DMS153 treated with DMSO at 0.1 percent for 48 hours (cell line): ENCODE results near the gene SH3PXD2A.

ENCODE experiments used
- DNase-seq: peaks from one replicate; lab custom pipeline; 2025; ENCODE audit not compliant: unreplicated experiment; lab: John Stamatoyannopoulos, UW

SH3PXD2A gene

DNA sequence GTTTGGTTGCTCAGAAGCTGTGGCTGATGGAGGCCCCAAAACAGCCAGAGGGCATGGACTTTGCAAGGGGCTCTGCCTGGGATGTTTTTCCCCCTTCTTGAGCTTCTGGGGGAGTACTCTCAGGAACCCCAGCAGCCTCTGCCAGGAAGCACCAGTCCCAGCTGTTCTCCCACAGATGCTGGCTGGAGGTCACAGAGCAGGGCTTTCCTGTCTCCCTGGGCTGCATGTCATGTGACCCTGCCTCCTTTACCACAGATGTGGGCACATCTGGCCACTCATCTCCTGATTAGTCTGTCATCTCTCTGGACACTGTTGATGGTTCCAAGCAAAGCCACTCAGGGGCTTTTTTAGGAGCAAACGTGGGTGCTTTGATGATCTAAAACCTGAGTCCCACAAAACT, 225.2 kb downstream of the SH3PXD2A start:
- DNase-seq, result no peak

DNA sequence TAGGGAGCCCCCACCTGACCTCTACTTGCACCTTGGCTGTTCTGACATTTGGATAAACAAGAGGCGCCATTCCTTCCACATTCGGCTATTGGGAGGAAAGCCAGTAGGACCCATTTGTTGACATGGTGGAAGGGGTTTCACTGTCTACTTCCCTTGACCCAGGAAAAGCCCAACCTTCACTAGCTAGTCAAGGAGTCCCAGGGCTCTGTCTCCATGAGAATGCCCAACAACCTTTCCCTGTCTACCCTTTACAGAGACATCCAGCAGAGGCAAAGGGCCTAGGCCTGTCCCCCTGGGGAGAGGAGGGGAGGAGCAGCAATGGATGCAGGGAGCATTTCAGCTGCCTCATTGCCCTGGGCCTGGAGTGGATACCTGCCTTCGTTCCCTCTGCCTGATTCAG, 225.8 kb downstream of the SH3PXD2A start:
- no peak for DNase-seq

DNA sequence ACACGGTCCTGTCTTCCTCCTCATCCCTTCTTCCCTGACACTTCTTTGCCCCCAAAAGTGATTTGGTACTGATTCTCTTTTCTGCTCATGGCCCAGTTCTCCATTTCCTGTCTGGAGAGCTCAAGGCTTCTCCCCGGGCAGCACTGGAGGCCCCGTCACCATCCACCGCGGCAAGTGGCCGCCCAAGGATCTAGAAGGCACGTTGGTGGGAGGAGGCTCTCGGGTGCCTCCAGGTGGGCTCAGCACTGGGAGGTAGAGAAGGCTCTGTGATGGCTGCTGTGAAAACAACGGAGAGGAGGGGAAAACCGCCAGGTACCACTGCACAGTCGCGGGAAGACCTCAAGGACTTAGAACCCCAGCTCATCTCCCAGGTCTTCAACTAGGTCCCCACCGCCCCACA, 227.5 kb downstream of the SH3PXD2A start:
- no peak for DNase-seq

DNA sequence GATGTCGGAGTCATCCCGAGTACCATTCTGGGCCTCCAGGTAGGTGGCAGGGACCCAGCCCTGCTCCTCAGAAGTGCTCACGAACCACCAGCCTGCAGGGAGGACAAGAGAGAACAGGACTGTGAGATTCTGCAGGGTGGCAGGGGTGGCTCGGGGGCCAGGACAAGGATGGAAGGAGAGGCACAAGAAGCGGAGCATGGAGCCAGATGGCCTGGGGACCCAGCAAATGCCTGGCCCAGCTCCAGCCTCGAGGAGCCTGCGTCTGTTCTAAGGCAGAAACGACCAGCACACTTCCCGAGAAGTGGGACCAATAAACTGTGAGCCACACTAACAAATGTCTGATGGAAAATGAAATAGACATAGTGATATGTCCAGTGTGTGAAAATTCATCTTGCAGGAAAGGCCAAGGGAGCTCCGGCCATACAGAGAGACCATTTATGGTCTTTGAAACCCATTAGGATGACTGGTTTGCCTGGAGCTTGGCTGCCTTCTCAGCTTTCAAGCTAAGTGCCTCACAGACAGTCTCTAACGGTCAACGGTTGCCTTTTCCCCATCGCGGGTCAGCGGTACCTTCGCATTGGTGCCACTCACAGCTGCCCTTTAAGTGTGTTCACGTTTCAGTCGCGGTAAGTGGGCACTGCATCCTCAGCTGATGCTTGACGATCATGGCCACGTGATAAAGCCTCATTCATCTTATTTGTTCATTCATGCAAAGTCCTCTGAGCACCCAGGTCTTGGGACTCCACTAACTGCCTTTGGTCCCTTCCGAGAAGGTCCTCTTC, 228.1 kb downstream of the SH3PXD2A start:
- DNase-seq, result no peak

DNA sequence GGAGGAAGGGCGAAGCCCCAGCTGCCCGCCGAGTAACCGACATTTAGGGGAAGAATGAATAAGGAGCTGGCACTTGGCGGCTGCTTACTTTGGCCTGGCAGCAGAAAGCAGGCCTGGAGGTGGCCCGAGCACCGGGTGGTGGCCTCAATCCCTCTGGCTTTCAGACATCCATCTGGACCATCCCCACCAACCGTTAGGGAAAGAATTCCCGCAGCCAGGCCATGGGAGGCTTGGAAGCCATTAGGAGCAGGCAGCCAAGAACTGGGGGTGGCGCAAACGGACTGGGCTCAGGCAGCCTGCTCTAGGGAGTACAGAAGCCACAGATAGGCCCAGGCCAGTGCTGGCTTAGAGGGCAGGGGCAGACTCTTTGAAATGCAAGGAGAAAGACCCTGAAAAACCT, 229.2 kb downstream of the SH3PXD2A start:
- DNase-seq, result no peak

DNA sequence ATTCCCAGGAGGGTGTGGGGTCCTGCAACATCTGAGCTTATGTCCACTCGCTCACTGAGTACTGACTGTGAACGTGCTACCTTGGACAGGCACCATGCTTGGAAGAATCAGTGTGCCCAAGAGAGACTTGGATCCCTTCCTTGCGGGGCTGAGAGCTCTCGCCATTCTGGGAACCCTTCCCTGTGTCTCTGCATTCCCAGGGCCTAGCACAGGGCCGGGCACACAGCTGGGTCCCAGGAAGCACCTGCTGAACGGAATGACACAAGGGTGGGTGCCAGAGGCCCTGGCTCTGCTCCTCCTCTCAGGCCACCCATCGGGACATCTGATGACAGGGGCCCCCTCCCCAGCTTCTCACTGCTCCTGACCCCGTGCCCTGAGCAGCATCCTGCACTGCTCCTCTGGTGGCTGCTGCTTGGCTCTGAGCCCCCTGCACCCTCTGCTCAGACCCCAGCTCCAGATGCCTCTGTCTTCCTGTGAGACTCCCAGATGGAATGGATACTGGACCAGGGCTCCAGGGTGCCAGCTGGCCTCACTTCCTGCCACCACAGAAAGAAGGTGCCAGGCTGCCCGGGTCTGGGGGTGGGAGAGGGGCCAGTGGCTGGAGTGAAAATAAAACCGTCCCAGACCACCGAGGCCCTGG, 232.3 kb downstream of the SH3PXD2A start:
- no peak for DNase-seq

DNA sequence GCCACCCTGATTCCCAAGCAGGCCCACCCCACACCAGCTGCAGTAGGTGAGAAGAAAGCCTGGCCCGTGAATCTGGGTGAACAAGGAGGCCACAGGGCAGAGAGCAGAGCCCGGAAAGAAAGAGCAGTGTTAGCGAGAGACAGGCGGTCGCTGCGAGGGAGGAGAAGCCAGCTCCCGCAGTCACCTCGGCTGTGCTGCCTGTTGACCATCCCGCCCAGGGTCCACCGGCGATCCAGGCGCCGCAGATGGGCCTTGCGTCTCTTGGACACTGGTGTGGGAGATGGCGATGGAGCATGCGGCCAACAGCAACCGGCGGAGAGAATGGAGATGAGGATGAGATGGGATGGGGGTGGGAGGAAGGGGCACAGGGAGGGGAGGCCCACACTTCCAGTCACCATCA, 233.1 kb downstream of the SH3PXD2A start:
- no peak for DNase-seq

DNA sequence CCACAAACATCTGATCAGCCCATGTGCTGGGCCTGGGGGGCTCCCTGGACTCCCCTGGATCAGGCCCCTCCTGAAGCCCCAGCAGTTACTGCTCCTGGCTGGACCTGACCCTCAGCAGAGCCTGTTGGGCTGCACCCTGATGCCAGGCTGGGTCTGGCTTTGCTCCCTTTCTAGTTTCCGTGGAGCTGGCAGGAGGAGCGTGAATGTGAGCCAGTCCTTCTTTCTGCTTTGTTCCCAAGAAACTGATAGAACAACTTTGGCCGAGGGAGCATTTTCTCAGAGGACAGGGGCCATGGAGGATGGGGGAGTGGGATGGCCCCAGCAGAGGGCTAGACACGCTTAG, 233.6 kb downstream of the SH3PXD2A start:
- no peak for DNase-seq

DNA sequence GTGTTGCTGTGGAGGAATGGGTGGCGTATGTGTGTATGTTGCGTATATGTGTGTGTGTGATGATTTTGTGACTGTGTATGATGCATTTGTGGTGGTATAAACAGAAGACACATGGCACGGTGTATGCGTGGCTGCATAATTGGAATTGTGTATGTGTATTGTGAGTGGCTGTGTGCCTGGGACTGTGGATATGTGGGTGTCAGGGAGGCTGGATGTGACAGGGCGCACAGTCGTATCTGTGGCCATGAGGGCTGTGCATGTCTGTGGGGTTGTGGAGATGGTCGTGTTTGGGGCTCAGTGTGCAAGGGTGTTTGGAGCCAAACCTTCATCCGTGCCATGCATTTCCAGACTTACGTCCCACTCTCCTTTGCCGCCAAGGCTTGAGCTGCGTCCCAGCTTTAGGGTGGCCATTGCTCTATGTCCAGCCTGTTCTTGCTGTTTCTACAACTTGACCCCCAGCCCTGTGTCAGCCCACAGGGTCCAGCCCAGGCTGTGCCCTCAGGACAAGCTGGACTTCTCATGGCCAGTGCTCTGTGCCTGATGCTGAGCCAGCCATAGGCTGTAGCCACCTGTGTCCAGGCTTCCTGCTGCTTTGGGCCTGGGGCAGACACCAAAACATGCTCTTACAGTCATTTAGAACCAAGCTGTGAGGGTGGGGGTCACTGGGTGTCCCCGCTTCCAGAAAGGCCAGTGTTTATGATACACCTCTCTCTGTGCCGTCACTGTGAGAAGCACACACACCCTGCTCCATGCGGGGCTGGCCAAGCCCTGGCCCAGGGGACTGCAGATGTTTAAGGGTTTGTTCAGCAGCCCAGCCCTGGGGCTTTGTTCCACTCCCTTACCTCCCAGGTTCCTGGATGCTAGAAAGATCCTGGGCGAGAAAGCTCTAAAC, 234.2 kb downstream of the SH3PXD2A start:
- DNase-seq, result no peak

DNA sequence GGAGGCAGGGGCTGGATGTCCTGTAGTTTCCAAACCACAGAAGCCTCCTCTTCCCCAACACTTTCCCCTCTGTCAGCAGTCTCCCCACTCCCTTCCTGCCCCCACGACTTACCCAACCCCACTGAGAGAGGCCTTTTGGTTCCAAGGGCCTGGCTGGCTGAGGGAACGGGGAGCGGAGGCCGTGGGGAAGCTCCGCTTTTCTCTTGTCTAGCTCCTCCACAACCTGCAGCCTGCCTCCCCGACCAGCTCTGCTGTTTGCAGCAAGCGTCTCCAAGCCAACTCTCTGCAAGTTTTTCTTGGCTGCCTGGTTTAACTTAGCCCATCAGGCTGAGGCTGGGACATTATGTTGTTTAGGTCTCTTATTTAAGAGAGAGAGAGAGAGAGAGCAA, 235.0 kb downstream of the SH3PXD2A start:
- DNase-seq, result no peak

DNA sequence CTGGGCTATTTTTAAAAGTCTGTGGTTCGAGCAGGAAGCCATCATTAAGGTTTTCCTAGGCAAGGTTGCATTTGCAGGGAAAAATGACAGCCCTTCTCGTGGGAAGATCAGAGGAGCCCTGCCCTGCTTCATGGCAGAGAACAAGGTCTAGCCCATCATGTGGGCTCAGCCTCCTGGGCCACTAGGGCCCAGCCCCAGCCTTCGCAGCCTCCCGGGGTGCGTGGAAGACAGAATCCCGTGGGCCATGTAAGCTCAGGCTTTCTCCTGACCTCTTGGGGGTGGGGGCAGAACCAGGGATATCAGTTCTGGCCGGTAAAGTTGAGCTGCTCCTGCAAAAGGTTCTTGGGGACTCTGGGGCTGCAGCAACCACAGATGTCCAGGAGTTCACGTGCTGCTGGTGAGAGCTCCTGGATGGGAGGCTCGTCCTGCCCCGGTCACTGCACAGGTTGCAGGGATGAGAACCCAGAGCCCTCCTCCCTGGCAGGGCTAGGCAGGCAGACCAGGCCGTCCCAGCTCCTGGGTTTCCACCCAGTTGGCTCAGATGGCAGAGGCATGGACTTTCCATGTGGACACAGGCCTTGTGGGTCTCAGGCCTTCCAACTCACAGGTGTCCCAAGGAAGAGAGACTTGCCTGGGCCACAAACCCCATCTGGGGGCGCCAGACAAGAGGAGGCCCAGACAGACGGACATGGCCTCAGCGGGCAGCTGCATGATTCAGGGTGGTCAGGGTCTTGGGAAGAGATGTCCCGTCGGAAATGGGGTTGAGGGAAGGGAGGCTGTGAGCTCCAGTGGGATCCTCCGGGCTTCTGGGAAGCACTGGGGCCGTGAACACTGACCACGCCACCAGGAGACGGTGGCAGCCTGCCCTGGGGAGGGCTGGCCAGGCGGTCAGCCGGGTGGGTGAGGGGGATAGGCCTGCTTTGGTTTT, 235.7 kb downstream of the SH3PXD2A start:
- no peak for DNase-seq

DNA sequence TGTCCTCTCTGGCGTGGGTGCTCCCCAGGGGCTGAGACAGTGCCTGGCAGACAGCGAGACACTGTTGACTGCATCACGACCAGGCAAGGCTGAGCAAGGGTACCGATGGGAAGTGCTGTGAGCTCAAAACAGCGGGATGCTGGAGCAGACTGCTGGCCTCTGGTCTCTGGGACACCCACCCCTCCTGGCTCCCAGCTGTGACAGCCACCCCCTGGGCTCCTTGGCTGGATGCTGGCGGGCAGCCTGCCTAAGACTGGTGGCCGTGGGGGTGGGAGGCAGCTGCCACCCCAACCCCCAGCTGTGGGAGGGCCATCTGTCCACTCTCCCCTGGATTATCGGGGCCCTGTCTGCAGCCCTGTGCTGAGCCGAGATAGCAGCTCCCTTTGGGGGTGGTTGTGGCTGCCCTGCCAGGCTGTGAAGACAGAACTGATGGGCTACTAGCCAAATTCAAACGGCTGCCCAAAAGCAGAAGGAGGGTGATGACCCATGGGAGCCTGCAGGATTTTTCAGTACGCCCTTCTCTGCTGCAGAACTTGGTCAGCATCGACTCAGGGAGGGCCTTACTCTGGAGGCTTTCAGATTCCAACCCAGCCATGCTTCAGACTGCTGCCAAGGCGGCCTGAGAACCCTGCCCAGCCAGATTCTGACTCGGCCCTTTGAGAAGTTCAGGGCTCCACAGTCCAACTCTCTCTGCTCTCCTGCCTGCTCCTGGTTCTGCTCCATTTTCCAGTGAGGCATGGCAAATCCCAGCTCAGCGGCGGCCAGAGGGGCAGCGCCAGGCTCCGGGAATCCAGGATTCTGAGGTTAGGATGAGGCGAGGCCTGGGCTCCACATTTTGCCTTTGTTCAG, 236.6 kb downstream of the SH3PXD2A start:
- DNase-seq, result no peak

DNA sequence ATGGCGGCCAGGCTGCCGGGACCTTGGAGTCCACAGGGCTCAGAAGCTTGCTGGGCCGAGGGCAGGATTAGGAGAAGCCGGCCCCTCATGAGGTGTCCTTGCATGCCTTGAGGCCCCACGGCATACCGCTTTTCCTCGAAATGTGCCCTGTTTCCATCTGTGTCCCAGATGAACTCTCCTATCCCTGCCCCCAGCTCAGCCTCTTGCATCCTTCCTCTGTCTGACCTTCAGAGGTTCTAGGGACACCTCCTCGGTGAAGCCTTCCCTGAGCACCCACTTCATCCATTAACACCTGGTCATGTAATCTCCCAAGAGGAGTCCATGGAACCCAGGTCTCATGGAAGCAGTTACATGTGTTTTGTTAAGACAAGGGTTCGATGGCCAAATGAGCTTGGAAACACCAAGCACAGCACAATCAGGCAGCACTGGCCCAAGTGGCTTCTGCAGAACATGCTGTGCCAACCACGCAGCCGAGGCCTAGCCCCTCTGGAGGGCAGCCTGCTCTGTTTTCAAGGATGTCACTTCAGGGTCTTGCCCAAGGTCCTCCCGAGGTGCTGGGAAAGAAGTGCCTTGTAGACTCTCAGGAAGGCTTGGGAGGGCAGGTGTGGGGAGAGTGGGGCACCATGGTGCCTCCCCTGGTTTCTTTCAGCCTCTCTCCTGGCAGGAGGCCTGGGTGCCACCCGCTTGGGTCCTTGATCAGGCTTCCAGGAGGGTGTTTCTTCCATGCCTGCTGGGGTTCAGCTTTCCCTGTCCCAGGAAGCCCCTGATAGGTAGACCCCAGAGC, 237.6 kb downstream of the SH3PXD2A start:
- no peak for DNase-seq

DNA sequence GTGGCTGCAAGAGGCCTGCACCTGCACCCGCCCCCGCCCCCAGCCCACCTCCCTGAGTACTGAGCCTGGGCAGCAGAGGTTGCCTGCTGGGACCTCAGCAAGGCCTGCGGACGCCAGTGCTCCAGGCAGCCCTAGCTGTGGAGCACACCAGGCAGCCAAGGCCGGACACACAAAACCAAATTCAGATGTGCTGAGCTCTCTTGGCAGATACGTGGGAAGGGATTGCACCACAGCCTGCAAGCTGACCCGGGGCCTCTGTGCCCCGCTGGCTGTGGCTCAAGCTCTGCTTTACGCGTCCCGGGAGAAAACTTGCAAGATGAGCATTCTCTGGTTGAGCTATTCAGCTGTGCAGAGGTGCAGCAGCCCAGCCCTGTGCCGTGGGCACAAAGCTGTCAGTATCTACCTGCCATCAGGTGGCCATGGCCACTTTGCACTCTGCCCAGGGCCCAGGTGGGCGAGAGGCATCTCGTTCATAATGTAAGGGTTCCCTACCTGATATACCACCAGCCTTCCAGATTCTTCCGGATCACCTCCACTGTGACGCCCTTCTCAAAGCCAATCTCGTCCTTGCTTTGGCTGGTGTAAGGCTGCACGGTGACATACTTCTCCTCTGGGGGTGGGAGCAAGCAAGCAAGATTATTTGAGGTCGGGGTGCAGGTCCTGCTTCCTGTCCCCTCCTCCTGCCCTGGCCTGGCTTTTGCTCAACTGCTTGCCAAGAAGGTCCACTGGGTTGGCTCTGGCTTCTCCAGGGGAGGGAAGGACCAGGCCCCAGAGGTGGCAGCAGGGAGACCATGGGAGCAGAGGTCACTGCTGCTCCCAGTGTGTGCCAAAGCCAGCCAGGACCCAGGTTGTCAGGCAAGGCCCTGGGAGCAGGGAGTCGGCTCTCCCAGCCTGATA, 238.4 kb downstream of the SH3PXD2A start:
- DNase-seq, result no peak

DNA sequence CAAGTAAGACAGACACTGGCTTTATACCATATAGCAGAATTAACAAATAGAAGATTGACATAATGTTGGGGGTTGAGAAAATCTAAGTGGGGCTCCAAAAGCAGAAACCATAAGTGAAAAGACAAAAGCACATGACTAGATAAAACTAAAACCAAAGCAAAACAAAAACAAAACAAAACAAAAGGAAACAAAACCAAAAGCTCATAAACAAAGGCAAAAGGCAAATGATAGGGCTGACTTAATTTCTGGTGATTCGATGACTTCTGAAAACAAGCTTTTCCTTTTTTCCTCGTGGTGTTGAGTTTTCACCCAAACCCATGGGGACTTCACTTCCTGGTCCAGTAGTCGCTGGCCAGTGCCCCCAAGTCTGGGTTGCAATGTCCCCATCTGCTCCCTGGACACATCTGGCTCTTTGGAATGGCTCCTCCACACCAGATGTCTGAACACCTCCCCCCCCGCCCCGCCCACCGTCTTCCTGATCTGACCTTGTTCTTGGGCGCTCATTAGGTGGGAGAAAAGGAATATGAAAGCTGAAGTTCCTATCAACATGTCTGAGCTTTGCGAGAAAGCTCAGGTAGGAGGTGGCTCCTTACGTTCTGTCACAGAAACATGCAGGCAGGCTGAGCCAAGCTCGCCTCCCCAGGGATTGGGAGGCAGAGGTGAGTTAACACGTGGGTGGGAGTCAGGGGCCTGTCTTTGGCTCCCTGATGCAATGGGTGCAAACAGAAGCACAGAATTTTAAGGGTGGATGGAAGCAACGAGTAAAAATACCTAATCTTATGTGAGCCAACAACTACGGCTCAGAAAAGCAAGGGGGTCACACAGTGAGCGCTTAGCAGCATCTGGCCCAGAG, 240.8 kb downstream of the SH3PXD2A start:
- no peak for DNase-seq

DNA sequence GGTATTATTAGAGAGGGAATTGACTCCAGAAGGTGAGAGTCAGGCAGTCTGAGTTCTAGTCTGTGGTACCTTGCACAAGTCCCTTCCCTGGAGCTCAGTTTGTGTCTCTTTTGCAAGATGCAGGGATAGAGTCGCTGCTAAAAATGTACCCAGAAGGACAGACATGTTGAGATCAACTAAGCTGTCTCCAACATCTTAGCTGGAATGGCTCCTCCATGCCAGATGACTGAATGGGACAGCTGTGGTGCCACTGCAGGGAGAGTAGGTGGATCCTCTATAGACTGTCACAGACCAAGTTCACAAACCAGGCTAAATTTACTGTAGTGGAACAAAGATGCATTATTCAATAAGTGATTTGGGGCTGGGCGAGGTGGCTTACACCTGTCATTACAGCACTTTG, 241.8 kb downstream of the SH3PXD2A start:
- no peak for DNase-seq
